Left ventricle myocardium inferior (tissue), 1 donor: Measurements from ENCODE around the gene SORCS2. TPM values are rescaled to one million over a fixed set of nuclear protein-coding genes. Genes with fewer than 3 reads are reported as not detected.

ENCODE experiments used
- DNase-seq: peaks from one replicate; pipeline ENCODE4 v3.0.0-alpha.2; 2020
- H3K27ac ChIP-seq: fragments of 200-600 bp; replicated peaks from 2 replicates; pipeline ENCODE4 v1.8.0; 2021
- H3K27me3 ChIP-seq: fragments of 200-600 bp; 2 replicates; pipeline ENCODE4 v1.8.0; 2021; ENCODE audit warnings: low read depth
- H3K36me3 ChIP-seq: fragments of 200-600 bp; 2 replicates; pipeline ENCODE4 v1.8.0; 2021
- H3K4me1 ChIP-seq: fragments of 200-600 bp; 2 replicates; pipeline ENCODE4 v1.8.0; 2021
- H3K4me3 ChIP-seq: fragments of 200-600 bp; 2 replicates; pipeline ENCODE4 v1.8.0; 2021; ENCODE audit warnings: mild to moderate bottlenecking, moderate library complexity
- H3K9me3 ChIP-seq: fragments of 200-600 bp; replicated peaks from 2 replicates; pipeline ENCODE4 v1.8.0; 2021
- CTCF ChIP-seq: fragments of 200-600 bp; IDR thresholded peaks from 2 replicates; pipeline ENCODE4 v1.8.0; 2021; ENCODE audit warnings: antibody characterized with exemption, mild to moderate bottlenecking, borderline replicate concordance
- intact Hi-C: fragments of 100-400 bp; cut with micrococcal nuclease; formaldehyde crosslinking; loops from one replicate; pipeline ENCODE4 v1.11.0; 2022
- total RNA-seq: library from RNA; stranded (reverse); fragmentation: NEBNext Ultra II Directional; extraction: Animal tissue kit (Norgen Biotek cat#: 25700); gene quantifications from one replicate; pipeline ENCODE4 v1.2.1, GENCODE V29; 2021
- donor health status: DM: no; HTN: yes; CAD: no; lungs with severe emphysema.

SORCS2 gene
- total RNA-seq, 1 donor from 2014 or later, result 1.2 TPM

GRCh38 chr4:7533267-7533666 is 340.9 kb downstream of the SORCS2 start:
- no peak for TF ChIP-seq CTCF
- Histone ChIP-seq H3K27me3 (peaks cover 40% of the 10 kb centered on the region), H3K4me3 (no peak overlapping the region), H3K9me3 (peaks cover 3% of the 10 kb centered on the region), H3K4me1 (no peaks in the 10 kb centered on the region), H3K36me3 (no peaks in the 10 kb centered on the region), H3K27ac (no peak overlapping the region)
- no peak for DNase-seq
- intact Hi-C loops, result no loop called here

- TF ChIP-seq CTCF, result no peak
- Histone ChIP-seq H3K27me3 (peaks cover 23% of the 10 kb centered on the region), H3K9me3 (peaks cover 8% of the 10 kb centered on the region), H3K36me3 (no peaks in the 10 kb centered on the region), H3K27ac (no peak overlapping the region), H3K4me1 (no peaks in the 10 kb centered on the region), H3K4me3 (no peak overlapping the region)
- intact Hi-C loops, result no loop called here
- DNase-seq, result no peak
These were observed 342.8 kb downstream of the SORCS2 start for GRCh38 chr4:7535094-7535493.

GRCh38 chr4:7535619-7536018 is 343.3 kb downstream of the SORCS2 start:
- Histone ChIP-seq H3K4me3 (no peak overlapping the region), H3K36me3 (no peaks in the 10 kb centered on the region), H3K9me3 (peaks cover 8% of the 10 kb centered on the region), H3K27ac (no peak overlapping the region), H3K4me1 (no peaks in the 10 kb centered on the region), H3K27me3 (peaks cover 18% of the 10 kb centered on the region)
- intact Hi-C loops, result no loop called here
- DNase-seq, result no peak
- no peak for TF ChIP-seq CTCF

- no peak for TF ChIP-seq CTCF
- no peak for DNase-seq
- Histone ChIP-seq H3K9me3 (peaks cover 8% of the 10 kb centered on the region), H3K27me3 (peaks cover 5% of the 10 kb centered on the region), H3K4me3 (no peak overlapping the region), H3K36me3 (no peaks in the 10 kb centered on the region), H3K4me1 (no peaks in the 10 kb centered on the region), H3K27ac (no peak overlapping the region)
- intact Hi-C loops, result no loop called here
These were observed 344.5 kb downstream of the SORCS2 start for GRCh38 chr4:7536876-7537275.

- no peak for TF ChIP-seq CTCF
- intact Hi-C loops, result no loop called here
- no peaks in the 10 kb centered on the region for H3K36me3 ChIP-seq
- H3K27ac ChIP-seq, result no peak overlapping the region
- H3K27me3 ChIP-seq, result peaks cover 4% of the 10 kb centered on the region
- no peak for DNase-seq
- no peaks in the 10 kb centered on the region for H3K4me1 ChIP-seq
- H3K4me3 ChIP-seq, result no peak overlapping the region
- peaks cover 8% of the 10 kb centered on the region for H3K9me3 ChIP-seq
These were observed 345.6 kb downstream of the SORCS2 start for GRCh38 chr4:7537853-7538400.
